Activated CD8-positive, alpha-beta memory T cell treated with anti-CD3 and anti-CD28 coated beads, Interleukin-2, amount 50 U/mL, for 48 hours (primary cell): ENCODE results near the gene USP9X.
"Not testable (repeated sequence)": the region's sequence is repeated elsewhere in the genome, so short reads cannot be mapped to it uniquely, and the experiment has no call there.

Experiments
- DNase-seq: peaks from one replicate; pipeline ENCODE4 v3.0.0-alpha.2; 2020

Gene USP9X

DNA sequence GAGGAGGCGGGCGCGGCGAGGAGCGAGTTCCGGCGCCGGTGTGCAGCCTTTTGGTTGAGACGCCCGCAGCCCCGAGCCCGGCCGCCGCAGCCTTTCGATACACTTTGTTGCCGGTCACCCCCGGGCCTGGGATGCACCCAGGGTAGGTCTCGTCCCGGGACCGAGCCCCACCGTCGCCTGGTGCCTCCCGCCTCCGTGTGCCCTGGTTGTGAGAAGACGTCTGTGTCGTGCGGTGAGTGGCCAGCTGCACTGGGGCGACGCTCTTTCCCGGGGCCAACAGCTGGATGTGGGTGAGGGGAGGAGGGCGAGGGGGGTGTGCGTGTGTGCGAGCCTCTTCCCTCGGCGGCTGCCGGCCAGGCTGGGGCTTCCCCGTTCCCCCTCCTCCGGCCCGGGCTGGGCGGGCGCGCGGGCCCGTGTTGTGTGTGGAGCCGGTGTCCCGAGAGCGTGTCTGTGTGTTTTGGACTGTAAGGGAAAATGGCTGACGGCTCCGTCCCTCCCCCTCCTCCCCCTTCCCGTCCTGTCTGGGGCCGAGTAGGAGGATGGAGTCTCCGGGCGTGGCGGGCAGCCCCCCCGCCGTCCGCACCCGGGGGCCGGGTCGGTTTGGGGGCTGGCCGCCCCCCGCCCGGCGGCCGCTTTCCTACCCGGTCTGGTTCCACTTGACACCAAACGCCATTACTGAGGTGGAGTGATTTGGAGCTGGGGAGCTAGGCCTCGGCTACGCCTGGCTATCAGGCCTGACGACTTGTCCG, 807 bp downstream of the USP9X start:
- peak; percentile 67 for DNase-seq

DNA sequence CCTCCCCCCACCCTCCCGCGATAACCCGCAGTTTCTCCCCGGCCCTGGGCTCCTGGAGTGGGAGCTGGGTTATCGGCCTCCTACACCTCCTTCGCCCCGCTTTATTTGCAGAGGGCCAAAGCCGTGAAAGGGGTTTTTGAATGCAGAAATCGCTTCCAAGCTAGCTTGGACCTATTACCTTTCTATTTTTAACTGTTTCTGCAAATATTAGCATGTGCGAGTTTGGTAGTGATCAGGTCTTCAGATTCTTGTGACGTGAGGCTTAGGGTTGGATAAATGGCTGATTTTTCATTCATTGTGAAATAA, 1.3 kb downstream of the USP9X start:
- DNase-seq = no peak

DNA sequence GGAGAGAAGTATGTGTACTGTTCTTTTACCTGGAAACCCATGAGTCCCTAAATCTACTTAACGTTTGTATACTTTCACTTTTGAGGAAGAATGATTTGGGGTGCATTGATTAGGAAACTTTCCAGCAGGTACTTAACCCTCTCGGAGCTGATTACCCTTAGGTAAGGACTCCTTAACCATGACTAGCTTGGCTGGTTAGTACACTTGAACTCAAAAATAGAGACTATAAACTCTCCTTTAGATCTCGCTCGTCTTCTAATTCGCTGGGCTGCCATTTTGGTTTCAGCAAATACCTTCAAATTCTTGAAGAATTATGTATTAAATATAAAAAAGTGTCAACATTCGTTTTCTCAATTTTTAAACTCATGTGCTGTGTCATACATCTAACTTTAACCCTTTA, 2.0 kb downstream of the USP9X start:
- no peak for DNase-seq

DNA sequence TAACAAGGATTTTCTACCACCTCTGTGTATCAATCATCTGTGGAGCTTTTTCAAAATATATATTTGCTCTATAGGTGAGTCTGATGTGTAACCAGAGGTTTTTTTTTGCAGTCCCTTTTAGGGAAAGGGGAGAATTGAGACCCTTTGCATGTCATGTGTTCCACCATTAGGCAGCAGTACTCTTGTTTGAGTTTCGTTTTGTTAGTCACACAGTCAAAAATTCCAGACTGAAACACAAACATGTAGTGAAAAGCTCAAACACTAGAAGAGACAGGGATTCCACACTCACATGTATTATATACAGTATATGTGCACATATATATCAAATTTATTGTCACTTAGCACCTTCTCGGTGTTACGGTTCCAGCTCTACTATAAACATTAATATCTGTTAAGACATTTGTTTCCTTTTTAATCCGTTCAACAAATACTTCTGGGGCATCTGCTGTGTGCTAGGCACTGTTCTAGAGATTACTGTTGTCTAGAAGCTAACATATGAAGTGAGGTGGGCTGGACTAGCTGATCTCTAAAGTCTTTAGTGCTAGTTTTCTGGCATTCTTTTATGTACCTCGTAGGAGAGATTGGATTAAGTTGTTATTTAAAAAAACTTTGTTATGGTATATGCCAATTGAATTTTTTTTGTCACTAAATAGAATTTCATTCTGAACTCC, 5.5 kb downstream of the USP9X start:
- no peak for DNase-seq

DNA sequence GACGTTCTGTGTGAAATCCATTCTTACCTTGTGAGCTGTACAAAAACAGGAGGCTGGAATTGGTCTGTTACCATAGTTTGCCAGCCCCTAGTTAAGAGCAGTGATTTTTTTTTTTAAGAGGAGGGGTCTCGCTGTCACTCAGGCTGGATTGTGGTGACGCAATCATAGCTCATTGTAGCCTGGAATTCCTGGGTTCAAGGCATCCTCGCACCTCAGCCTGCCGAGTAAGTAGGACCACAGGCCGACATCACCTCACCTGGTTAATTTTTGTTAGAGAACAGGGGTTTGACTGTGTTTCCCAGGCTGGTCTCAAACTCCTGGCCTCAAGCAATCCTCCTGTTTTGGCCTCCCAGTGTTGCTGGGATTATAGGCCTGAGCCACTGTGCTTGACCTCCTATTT, 7.5 kb downstream of the USP9X start:
- DNase-seq = no peak

DNA sequence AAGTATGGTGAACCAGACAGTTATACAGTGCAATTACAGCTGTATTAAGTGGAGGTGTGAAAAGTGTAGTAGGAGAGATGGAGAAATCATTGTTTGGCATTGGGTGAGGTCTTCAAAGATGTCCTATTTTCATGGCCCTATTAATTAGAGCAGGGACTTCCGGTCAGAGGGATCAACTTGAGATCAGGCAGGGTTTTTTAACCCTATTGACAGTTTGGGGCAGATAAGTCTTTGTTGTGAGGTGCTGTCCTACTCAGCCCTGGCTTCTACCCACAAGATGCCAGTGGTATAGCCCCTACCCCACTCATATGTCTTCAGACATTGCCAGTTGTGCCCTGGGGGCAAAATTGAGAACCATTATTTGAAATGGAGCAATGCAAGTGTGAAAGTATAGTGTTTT, 9.9 kb downstream of the USP9X start:
- no peak for DNase-seq

DNA sequence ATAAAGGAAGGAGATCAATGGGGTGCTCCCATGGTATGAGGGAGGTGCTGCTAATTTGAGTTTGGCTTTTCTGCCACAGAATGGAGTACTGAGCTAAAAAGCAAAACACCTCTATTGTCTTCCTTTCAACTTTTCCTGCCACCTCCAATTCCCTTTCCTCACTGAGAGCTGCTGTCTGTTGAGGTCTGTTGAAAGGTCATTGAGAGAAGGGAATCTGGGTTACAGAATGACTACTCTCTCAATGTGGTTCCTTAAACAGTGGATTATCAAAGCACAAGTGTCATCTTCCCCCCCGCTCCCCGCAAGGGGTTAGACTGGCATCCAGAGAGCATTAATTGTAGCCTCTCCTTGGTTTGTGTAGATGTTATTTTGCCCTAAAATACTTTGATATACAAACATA, 10.7 kb downstream of the USP9X start:
- DNase-seq = no peak

DNA sequence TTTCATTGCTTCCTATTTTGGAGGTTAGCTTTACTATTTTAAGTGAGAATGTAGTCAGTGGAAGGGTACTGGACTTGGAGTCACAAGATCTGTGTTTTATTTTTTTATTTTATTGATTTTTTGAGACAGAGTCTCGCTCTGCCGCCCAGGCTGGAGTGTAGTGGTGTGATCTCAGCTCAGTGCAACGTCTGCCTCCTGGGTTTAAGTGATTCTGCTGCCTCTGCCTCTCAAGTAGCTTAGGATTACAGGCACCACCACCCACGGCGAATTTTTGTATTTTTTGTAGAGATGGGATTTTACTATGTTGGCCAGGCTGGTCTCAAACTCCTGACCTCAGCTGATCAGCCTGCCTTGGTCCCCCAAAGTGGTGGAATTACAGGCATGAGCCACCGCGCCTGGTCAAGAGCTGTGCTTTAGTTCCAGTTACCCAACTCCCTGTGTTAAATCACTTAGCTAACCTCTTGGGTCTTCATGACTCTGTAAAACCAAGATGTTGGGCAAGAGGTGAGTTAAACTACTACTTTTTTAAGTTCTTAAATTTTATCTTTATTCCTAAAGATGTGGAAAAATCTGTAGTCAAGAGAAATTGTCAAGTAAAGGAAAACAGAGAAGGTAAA, 11.2 kb downstream of the USP9X start:
- DNase-seq = no peak

DNA sequence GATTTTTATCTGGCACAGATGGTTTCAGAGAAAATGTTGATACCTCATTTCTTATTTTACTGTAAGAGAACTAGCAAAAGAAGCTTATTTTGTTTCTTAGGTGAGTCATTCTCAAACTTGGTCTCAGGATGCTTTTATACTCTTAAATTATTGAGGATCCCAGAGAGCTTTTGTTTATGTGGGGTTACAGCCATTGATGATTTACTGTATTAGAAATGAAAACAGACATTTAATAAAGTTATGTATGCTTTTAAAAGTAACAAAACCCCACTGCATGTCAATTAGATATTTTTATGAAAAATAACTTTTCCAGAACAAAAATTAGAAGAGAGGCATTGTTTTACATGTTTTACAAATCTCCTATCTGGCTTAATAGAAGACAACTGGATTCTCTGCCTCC, 12.1 kb downstream of the USP9X start:
- no peak for DNase-seq

DNA sequence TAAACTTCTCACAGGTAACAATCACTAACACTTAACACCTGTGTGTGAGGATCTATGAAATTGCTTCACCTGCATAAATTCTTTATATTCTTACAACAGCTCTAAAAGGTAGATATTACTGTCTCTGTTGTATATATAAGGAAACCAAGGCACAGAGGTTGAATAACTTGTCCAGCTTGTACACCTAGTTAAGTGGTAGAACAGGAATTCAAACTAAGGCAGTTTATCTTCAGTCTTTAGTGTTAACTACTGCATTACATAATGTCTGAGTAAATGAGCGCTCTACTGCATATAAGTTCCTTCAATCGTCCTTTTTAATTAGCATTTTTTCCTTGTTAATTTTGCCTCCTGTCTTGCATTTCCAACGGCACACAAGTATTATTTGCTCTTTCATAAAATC, 15.0 kb downstream of the USP9X start:
- DNase-seq = no peak

DNA sequence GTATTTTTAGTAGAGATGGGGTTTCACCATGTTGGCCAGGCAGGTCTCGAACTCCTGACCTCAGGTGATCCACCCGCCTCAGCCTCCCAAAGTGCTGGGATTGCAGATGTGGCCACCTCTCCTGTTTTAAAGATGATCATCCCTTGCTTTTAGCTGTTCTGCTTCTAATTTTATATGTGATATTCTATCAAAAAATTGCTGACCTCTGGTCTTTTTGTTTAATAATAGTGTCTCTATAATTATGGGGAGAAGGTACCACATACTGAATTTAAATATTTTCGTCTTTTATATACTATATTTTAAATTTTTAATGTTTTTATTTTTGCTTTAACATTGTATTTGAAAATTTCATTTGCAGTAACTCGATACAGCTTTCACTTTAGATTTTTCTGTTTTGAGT, 15.6 kb downstream of the USP9X start:
- no peak for DNase-seq

DNA sequence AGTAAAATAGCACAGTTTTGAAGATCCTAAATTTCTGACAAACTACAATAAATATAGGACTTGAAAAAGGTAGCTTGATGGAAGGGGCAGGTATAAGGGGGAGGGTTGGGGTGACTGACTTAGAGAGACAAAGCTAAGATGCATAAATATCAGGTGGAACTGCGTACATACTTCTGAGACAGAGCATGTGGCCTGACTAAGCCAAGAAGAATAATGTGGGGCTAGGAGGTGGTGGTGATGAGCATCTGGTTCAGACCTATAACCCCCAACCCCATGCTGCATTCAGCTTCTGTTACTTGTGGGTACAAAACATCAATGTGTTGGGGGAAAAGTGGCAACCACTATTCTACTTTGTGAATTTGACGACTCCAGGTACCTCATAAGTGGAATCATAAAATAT, 19.8 kb downstream of the USP9X start:
- no peak for DNase-seq

DNA sequence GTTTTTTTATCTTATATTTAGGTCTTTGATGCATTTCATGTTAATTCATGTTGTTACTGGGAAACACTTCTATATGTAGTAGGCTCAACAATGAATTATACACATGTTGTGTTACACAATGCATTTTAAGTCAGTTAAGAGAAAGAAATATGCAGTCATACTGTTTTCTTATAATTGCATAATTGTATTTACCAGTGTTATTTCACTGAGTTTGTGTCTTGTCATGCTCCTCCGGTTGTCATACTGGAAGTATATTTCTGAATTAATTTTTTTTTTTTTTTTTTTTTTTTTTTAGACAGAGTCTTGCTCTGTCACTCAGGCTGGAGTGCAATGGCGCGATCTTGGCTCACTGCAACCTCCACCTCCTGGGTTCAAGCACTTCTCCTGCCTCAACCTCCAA, 21.0 kb downstream of the USP9X start:
- DNase-seq = not testable (repeated sequence)

DNA sequence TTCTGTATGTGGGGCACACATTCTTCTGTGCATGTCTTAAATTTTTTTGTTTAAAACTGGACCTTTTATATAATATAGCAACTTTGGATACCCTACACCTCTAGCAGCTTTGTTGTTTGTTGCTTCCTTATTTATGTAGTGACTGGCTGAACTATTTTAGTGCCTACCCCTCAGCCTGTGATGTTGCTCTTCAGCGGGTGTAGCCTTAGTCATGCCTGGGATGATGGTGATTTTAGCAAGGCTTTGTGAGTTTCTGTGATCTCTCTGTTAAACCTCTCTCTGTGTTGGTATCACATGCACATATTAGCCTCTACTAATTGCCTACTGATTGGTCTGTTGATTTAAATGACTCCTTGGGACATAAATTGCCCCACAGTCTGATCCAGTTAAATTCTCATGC, 22.8 kb downstream of the USP9X start:
- no peak for DNase-seq

DNA sequence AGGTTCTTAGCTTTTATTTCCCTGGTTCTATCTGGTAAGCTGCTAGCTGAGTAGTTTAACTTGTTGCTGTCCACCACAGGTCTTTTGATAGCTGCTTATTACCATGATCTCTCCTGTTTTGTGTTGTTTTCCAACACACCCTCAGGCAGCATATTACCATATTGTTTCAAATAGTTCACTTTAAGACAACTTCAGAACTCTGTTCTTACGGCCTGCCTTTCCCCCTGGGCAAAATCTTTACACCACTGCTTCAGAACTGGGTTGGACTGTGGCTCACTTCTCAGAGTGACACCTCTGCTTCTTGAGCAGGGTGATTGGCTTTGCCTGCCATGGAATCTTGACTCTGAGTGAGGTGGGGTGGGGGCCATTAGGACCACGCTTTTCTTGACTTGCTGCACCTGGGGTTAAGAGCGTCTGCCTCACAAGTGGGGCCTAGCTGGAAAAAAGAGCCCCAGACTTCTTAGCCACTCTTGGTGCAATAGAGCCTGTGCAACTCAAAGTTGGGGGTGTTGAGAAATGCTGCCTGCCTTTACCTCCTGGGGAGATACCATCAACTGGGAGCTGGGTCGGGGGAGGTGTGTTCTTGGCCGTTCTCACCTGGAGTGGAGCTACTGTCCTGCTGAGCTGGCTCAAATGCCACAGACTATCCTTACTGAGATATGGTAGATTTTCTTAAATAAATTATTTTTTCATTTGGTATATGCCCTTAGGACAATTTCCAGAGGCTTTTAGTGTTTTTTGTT, 23.4 kb downstream of the USP9X start:
- no peak for DNase-seq

DNA sequence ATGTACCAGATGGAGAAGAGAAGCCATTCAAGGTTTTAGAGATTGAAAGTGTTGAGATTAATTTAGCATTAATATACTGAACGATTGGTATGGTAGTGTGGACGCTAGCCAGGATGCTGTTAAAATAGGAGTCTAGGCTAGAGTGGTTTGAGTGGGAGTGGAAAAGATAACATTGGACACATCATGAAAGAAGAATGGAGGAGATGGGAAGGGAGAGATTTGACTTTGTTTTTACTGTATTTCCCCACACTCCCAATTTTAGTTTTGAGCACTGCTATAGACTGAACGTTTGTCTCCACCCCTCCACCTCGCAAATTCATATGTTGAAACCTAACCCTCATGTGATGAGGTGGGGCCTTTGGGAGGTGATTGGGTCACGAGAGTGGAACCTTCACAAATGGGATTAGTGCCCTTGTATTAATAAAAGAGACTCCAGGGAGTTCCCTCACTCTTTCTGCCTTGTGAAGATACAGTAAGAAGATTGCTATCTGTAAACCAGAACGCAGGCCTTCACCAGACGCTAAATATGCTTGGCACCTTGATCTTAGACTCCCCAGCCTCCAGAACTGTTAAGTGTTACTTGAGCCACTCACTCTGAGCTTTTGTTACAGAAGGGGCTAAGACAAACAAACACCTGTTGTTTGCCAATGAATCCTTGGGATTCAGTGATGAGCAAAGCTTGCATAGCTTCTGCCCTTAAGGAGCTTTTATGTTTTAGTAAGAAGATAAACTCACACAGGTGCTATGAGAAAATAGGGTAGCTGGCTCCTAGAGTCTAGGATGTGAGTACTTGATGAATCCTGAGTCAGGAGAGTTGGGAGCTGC, 25.8 kb downstream of the USP9X start:
- no peak for DNase-seq

DNA sequence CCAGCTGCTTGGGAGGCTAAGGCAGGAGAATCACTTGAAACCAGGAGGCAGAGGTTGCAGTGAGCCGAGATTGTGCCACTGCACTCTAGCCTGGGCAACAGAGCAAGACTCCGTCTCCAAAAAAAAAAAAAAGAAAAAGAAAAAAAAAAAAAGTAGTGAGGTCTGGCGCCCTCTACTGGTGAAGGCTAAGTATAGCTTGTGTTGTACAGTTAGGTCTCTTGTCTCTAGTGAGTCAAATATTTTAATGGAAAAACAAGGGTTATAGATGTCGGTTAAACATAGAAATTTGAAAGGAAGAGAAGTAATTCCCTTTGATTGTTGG, 29.8 kb downstream of the USP9X start:
- not testable (repeated sequence) for DNase-seq

DNA sequence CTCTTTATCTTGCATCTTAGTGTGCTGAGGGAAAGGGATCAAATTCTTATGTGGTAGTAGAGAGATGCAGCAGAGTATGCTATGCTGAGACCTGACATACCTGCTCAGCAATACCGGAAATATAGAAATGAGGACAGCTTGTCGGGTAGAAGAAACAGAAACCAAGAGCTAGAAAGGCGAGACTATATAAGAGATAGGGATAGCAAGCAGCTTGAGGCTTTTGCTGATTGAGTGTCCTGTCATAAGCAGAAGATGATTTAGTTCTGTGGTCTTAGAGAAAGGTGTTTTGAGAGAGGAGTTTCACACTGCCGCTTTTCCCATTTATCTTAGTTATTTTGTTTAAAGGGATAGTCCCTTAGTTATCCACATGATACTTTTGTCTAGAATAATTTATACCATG, 31.7 kb downstream of the USP9X start:
- no peak for DNase-seq

DNA sequence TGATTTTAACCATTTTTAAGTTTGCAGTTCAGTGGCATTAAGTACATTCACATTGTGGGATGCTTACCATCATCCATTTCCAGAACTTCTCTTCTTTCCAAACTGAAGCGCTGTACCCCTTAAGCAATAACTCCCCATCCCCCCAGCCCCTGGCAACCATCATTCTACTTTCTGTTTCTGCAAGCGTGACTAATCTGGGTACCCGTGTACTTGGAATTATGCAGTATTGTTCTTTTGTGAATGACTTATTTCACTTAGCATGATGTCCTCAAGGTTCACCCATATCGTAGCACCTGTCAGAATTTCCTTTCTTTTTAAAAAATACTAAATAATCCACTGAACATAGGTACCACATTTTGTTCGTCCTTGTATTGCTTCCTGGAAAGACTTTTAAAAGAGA, 32.9 kb downstream of the USP9X start:
- no peak for DNase-seq

DNA sequence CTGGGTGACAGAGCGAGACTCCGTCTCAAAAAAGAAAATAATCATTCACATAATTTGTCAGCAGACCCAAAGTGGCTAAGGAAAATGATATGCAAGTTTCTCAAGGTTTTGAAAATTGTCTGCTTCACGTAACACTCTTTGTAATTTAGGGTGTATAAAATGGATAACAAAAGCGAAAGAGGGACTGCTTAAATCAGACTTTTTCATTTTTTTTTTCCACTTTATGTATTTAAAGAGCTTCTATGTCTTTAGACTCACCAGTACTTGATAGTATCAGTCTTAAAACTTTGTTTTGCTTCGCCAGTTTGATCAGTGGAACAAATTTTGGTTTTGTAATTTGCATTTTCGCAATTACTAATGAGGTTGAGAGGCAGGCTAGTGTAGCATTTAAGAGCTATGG, 34.6 kb downstream of the USP9X start:
- no peak for DNase-seq

DNA sequence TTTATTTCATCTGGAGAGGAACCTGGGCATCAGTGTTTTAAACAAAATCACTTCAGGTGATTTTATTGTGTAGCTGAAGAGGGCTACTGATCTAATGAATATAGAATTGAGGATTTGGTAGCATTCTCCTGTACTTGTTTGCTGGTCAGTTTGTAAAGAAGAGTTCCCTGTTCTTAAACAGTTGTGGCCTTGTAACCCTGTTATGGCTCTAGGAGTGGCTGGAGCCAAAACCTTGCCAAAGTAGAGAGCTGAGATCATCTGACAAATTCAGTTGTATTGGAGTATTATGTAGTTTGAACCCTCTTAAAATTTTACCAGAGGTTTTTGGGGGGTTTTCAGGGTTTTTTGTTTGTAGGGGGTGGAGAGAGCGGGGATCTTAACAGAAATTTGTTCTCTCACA, 36.5 kb downstream of the USP9X start:
- DNase-seq = no peak

DNA sequence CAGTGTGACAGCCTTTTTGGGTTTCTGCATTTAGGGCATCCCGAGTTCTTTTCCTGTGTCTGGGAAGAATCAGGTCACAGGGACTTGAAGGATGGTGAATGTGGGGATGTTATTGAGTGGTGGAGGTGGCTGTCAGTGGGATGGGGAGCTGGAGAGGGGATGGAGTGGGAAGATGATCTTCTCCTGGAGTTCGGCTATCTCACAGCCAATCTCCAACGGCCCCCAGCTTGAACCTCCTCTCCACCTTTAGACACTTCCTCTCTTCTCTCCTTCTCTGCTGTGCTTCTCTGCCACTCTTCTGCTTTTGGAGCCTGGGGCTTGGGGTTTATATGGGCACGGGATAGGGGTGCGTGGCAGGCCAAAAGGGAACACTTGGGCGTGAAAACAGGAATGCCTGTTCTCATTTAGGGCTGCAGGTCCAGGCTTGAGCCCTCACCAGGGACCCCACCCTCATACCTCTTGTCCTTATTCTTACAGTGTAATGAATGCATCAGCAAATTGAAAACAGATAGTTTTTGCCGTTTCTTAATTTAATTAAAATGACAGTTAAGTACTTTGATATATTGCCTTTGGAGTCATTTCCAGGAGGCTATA, 37.5 kb downstream of the USP9X start:
- no peak for DNase-seq
